B cell (primary cell): ENCODE measurements around the gene MAMDC4. TPM values are rescaled to one million over a fixed set of nuclear protein-coding genes. Genes with fewer than 3 reads are reported as not detected.

Experiments used
- ATAC-seq: fragments of 200-7000 bp; cut with Tn5 transposase; one replicate; pipeline ENCODE4 v1.10.0; 2021; ENCODE audit warnings: low read depth, mild to moderate bottlenecking, moderate number of reproducible peaks, moderate library complexity
- CTCF ChIA-PET: fragments of 350-600 bp; sonication (Branson Sonifier 250); formaldehyde crosslinking; loops from one replicate; lab custom pipeline; 2021; ENCODE audit warnings: antibody characterized with exemption, inconsistent platforms; lab: Charles Lee
- POLR2A ChIA-PET: fragments of 350-600 bp; sonication (Branson Sonifier 250); formaldehyde crosslinking; loops from one replicate; lab custom pipeline; 2021; ENCODE audit warnings: antibody characterized with exemption; lab: Charles Lee
- DNase-seq: peaks from one replicate; pipeline ENCODE4 v3.0.0; 2013
- H2AFZ ChIP-seq: 2 replicates; pipeline ENCODE4 v1.6.1; 2012; ENCODE audit warnings: mild to moderate bottlenecking, low read depth, low read length; ENCODE audit not compliant: insufficient read depth, poor library complexity, severe bottlenecking
- H3K27ac ChIP-seq, 2 donors: 1 replicate in 1 of 2; 2 replicates in 1 of 2; pipeline ENCODE4 v1.5.1; 2012 to 2013; ENCODE audit warnings: low read length in 2 of 2, mild to moderate bottlenecking in 2 of 2, moderate library complexity in 1 of 2
- H3K27me3 ChIP-seq, 4 experiments: fragments of 200-600 bp in 1 of 4; sonication (generic) in 1 of 4; replicated peaks in 1 of 4; 1 replicate in 2 of 4; 2 replicates in 2 of 4; pipeline versions ENCODE4 v1.6.1 to v1.7.0; 2013 to 2016; ENCODE audit warnings: low read length in 3 of 4, mild to moderate bottlenecking in 2 of 4, mixed read lengths in 1 of 4, moderate library complexity in 1 of 4; ENCODE audit not compliant: insufficient read depth in 4 of 4, control insufficient read depth in 3 of 4; ENCODE audit errors: control extremely low read depth in 1 of 4
- H3K36me3 ChIP-seq, 2 experiments: replicated peaks in 1 of 2; 1 replicate in 1 of 2; 2 replicates in 1 of 2; pipeline versions ENCODE4 v1.6.1 to v1.7.1; 2013; ENCODE audit warnings: low read length in 1 of 2; ENCODE audit not compliant: insufficient read depth in 2 of 2, control insufficient read depth in 1 of 2; ENCODE audit errors: control extremely low read depth in 1 of 2, extremely low read depth in 1 of 2
- H3K4me1 ChIP-seq, 2 donors: fragments of 200-600 bp in 1 of 2; sonication (generic) in 1 of 2; 1 replicate in 1 of 2; 2 replicates in 1 of 2; pipeline versions ENCODE4 v1.5.1 to v1.6.1; 2013 to 2017; ENCODE audit warnings: low read length in 2 of 2; ENCODE audit not compliant: control insufficient read depth in 2 of 2, insufficient read depth in 2 of 2
- H3K4me2 ChIP-seq: replicated peaks from 2 replicates; pipeline ENCODE3; 2012; ENCODE audit warnings: mild to moderate bottlenecking, low read depth, low read length; ENCODE audit not compliant: poor library complexity, severe bottlenecking
- H3K4me3 ChIP-seq, 5 experiments: fragments of 200-600 bp in 1 of 5; sonication (generic) in 1 of 5; 1 replicate in 3 of 5; 2 replicates in 2 of 5; pipeline versions ENCODE4 v1.5.1 to v1.7.0; 2011 to 2016; ENCODE audit warnings: low read length in 4 of 5, mild to moderate bottlenecking in 4 of 5, low read depth in 2 of 5, control low read depth in 1 of 5, moderate library complexity in 1 of 5; ENCODE audit not compliant: insufficient read depth in 1 of 5; ENCODE audit errors: control extremely low read depth in 1 of 5, extremely low read depth in 1 of 5
- H3K79me2 ChIP-seq: fragments of 200-600 bp; sonication (generic); one replicate; pipeline ENCODE4 v1.6.0; 2016; ENCODE audit warnings: low read length; ENCODE audit not compliant: control insufficient read depth, insufficient read depth
- H3K9ac ChIP-seq: fragments of 200-600 bp; sonication (generic); 2 replicates; pipeline ENCODE4 v1.6.1; 2017; ENCODE audit warnings: mild to moderate bottlenecking, low read length, moderate library complexity
- H3K9me3 ChIP-seq, 3 donors: one replicate each; pipeline versions ENCODE4 v1.6.1 to v1.7.1; 2013; ENCODE audit warnings: low read length in 2 of 3; ENCODE audit not compliant: control insufficient read depth in 2 of 3, insufficient read depth in 1 of 3; ENCODE audit errors: control extremely low read depth in 1 of 3
- H4K20me1 ChIP-seq: 2 replicates; pipeline ENCODE4 v1.6.0; 2012; ENCODE audit warnings: mild to moderate bottlenecking, low read length; ENCODE audit not compliant: insufficient read depth, control insufficient read depth, poor library complexity, severe bottlenecking
- H3K27ac Mint-ChIP-seq: one replicate; pipeline ENCODE4 v1.8.0; 2021; ENCODE audit warnings: mixed read lengths
- H3K27me3 Mint-ChIP-seq: one replicate; pipeline ENCODE4 v1.8.0; 2021; ENCODE audit warnings: mixed read lengths
- H3K4me1 Mint-ChIP-seq: one replicate; pipeline ENCODE4 v1.8.0; 2021; ENCODE audit warnings: mixed read lengths
- H3K4me3 Mint-ChIP-seq: one replicate; pipeline ENCODE4 v1.8.0; 2021; ENCODE audit warnings: mixed read lengths
- H3K9me3 Mint-ChIP-seq: one replicate; pipeline ENCODE4 v1.8.0; 2022; ENCODE audit warnings: mixed read lengths; ENCODE audit not compliant: insufficient read depth
- EZH2 ChIP-seq: IDR thresholded peaks from 2 replicates; pipeline ENCODE4 v1.6.1; 2012; ENCODE audit warnings: borderline replicate concordance, low read depth, mild to moderate bottlenecking, moderate library complexity, low read length; ENCODE audit not compliant: insufficient read depth, poor library complexity, severe bottlenecking
- WGBS: methylation state at CpG from one replicate; pipeline ENCODE4 v1.1.5; 2013; ENCODE audit warnings: missing lambda C conversion rate; ENCODE audit not compliant: insufficient coverage; 5-methylcytosine and 5-hydroxymethylcytosine counted together
- intact Hi-C: fragments of 100-400 bp; cut with micrococcal nuclease; formaldehyde crosslinking; loops from one replicate; pipeline ENCODE4 v1.10.0; 2022
- polyA plus RNA-seq: library from polyadenylated mRNA; depleted of rRNA; stranded (reverse); fragments of >200 nt; gene quantifications from 2 replicates; pipeline ENCODE4 v1.2.3, GENCODE V29; 2012
- total RNA-seq, 2 donors: library from RNA; stranded (reverse); fragments of 120-200 nt in 1 of 2; gene quantifications; 1 replicate in 1 of 2; 2 replicates in 1 of 2; pipeline versions ENCODE4 v1.2.3 to v1.2.4, GENCODE V29; 2013 to 2022
- TF ChIP-seq, protein P1 (sequence below): fragments of 200-600 bp; IDR thresholded peaks from one replicate; pipeline ENCODE4 v1.8.0; 2022; ENCODE audit warnings: antibody characterized with exemption, mild to moderate bottlenecking

MAMDC4 gene
- total and polyA plus RNA-seq, 2 donors (not counting 1 experiment from before 2014, with no cell fraction given): 5.4 to 6.8 TPM

DNA sequence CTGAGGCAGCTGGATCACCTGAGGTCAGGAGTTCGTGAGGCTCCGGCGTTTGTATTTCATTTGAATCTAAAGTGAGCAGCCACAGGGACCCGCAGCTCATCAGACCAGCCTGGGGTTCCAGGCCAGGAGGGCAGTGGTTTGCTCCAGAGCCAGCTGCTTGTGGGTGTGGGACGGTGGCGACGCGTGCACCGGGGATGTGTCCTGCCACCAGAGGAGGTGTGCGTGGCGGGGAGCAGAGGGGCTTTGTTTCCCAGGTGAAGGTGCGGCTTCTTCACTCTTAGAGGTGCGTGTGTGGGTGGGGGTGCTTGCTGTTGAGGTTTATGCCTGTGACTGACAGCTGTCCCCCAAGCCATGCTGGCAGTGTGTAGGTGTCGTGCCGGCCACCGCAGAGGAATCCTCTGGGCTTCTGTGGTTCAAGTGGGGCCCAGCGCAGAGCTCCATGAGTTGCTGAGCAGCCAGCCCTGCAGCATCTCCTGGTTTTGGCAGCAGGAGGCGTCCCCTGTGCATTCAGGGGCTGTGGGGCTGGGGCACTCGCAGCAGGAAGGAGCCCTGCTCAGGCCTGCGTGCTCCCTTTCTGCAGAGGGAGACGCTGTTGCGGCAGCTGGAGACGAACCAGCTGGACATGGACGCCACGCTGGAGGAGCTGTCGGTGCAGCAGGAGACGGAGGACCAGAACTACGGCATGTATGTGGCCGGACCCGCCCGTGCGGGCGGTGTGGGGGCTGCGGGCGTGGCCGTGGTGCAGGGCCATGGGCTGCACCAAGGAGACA is 16.8 kb upstream of the MAMDC4 start:
- Histone ChIP-seq H3K27ac (no peak overlapping the region), H3K4me3 (no peak overlapping the region), H4K20me1 (no peaks in the 10 kb centered on the region), H3K36me3 (peaks cover 0 to 20% of the 10 kb centered on the region in 2 experiments), H3K9ac (no peak overlapping the region), H3K9me3 (no peaks in the 10 kb centered on the region), H3K27me3 (no peaks in the 10 kb centered on the region), H3K79me2 (no peaks in the 10 kb centered on the region), H3K4me1 (no peaks in the 10 kb centered on the region), H2AFZ (no peak overlapping the region), H3K4me2 (no peak overlapping the region)
- DNase-seq (no peak), ATAC-seq (no peak)
- Mint-ChIP-seq H3K27me3 (no peaks in the 10 kb centered on the region), H3K4me1 (no peaks in the 10 kb centered on the region), H3K27ac (no peak overlapping the region), H3K4me3 (no peak overlapping the region), H3K9me3 (no peaks in the 10 kb centered on the region)
- 97% methylated on average over 36 of the region's 36 CpGs for WGBS
- POLR2A ChIA-PET: interaction anchor here (0.5 kb wide), 1 partner anchor 62 kb away, joined by 5 read pairs; no protein-coding TSS in a partner anchor
- TF ChIP-seq EZH2: no peak
- TF ChIP-seq, protein P1, sequence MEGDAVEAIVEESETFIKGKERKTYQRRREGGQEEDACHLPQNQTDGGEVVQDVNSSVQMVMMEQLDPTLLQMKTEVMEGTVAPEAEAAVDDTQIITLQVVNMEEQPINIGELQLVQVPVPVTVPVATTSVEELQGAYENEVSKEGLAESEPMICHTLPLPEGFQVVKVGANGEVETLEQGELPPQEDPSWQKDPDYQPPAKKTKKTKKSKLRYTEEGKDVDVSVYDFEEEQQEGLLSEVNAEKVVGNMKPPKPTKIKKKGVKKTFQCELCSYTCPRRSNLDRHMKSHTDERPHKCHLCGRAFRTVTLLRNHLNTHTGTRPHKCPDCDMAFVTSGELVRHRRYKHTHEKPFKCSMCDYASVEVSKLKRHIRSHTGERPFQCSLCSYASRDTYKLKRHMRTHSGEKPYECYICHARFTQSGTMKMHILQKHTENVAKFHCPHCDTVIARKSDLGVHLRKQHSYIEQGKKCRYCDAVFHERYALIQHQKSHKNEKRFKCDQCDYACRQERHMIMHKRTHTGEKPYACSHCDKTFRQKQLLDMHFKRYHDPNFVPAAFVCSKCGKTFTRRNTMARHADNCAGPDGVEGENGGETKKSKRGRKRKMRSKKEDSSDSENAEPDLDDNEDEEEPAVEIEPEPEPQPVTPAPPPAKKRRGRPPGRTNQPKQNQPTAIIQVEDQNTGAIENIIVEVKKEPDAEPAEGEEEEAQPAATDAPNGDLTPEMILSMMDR: no peak
- intact Hi-C loops: no loop called here
- CTCF ChIA-PET: no interaction called here
